GM21381 (cell line): ENCODE data around the gene LRIT3.
A peak's percentile ranks its signal among the peaks of the same experiment; 100 is the strongest.
"Not testable (repeated sequence)": the region's sequence is repeated elsewhere in the genome, so short reads cannot be mapped to it uniquely, and the experiment has no call there.

Experiments used
- ATAC-seq: cut with Tn5 transposase; IDR thresholded peaks from one replicate; pipeline ENCODE4 v1.9.1; 2021; ENCODE audit warnings: mild to moderate bottlenecking, moderate library complexity; ENCODE audit not compliant: unreplicated experiment

The LRIT3 gene

DNA sequence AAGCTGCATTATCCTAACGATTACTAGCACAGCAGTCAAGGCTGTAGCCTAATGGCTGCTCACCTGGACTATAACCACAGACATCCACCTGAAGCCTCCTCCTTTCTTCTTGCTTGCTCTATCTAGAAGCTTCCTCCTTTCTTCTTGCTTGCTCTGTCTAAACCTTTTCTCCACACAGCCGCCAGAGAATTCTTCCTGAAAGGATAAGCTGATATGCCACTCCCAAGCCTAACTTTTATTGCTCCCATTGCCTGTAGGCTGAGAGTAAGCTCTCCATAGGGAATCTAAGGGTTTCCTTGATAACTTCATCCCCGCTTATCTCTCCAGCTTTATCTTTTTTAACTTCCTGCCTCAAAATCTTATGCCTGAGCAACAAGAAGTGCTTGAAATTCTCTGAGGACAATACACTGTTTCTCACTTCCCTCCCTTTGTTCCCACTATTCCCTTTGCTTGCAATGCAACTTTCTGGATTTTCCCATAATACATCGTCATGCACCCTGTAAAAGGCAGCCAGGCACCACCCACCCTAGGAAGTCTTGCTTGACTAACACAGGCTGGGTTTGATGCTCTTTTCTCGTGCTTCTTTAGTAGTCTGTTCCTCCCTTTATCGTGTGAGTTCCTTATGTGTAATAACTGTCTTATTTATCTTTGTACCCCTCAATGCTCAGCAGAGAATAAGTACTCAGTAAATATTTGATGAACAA, 1.4 kb upstream of the LRIT3 start:
- ATAC-seq = no peak

DNA sequence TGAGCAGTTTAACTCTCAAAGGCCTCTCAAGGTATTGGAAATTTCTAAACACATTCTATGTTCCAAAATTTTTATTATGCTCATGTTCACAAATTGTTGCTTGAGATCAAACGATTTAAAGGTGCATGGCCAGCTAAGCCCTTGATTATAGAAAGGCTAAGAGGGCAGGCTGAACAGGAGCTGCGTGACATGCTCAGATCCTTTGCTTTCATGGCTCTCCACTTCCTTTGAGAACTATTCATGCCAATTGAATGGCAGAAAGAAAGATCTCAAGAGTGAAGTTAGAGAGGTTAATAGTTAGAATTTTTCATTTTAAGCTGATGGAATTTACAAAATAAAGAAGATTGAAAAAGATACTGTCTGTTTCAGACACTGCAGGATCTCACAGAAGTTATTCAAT, 594 bp downstream of the LRIT3 start:
- no peak for ATAC-seq

DNA sequence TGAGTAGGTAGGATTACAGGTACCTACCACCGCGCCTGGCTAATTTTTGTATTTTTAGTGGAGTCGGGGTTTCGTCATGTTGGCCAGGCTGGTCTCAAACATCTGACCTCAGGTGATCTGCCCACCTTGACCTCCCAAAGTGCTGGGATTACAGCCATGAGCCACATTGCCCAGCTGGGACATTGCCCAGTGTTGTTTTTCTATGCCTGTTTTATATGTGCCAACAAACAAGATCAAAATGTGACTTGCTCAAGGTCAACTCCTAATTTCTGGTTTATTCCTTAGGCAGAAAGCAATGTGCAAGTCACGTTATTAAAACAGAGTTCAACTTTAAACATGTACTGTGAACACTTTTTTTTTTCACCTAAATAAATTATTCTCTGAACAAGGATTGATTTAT, 2.7 kb downstream of the LRIT3 start:
- ATAC-seq = no peak

DNA sequence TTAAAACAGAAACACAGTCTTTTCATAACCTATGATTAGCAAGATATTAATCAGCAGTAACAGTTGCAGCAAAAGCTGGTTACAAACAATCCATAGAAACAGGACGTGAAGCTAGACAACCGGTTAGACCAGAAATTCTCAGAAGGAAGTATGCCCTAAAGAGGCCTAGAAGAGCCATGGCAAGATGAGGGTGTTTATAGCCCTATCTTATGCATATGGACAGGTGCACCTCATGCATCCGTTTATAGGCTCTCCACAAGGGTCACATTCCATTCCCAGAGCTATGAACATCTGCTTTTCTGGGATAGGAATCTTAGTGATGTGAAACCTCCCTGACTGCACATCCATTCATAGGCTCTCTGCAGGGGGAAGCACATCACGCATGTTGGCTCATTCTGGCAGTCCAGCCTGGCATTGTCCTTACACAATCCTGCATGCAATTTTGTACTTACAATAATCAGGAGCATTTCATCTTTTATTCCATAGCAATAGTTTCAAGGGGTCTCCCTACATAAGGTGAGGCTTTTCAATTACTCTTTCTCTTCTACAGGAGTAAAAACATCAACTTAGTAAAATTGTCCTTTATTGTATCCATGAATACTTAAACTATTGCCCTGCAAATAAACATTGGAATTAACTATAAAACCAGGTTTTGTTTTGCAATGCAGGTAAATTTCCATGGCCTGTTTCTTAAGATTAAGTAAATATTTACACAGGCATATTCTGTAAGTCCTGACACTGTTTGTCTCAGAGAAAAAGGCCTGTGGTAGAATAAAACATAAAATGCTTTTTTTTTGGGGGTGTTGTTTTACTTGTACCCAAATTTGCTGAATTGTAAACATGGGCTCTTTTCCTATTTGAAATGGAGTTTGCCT, 11.8 kb downstream of the LRIT3 start:
- ATAC-seq = not testable (repeated sequence)

DNA sequence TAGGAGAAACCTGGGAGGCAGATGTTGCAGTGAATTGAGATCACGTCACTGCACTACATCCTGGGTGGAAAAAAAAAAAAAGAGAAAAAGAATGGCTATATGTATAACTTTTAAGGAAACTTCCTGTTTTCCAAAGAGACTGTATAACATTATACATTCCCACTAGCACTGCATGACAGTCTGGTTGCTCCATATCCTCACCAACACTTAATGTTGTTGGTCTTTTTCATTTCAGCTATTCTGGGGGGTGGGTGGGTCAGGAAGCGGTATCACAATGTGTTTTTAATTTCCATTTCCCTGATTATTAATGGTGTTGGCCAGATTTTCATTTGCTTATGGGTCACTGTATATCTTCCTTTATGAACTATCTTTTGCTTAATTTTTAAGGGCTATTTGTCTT, 13.4 kb downstream of the LRIT3 start:
- no peak for ATAC-seq

DNA sequence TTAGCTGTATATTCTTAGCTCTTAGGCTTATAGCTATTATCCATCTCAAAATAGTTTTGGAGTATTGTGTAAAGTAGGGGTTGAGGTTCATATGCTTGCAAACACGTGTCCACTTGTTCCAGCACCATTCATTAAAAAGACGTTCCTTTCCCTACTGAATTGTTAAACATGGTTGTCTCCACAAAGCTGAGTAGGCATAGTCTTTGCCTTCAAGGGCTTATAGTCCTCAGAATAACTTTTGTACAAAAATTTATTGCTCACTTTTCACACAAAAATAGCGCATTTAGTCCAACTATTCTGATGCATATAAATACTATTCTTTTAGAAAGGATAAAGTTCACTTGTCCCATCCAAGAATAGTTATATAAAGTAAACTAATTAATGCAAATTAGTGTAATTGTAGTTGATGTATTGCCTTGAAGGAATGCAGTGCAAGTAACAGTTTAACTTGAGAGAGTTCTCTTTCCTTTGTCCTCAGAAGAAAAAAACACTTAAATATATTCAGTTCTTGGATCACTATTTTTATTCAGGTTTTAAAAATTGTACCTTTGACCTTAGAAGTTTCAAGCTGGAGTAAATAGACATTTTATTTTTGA, 14.1 kb downstream of the LRIT3 start:
- ATAC-seq = no peak

DNA sequence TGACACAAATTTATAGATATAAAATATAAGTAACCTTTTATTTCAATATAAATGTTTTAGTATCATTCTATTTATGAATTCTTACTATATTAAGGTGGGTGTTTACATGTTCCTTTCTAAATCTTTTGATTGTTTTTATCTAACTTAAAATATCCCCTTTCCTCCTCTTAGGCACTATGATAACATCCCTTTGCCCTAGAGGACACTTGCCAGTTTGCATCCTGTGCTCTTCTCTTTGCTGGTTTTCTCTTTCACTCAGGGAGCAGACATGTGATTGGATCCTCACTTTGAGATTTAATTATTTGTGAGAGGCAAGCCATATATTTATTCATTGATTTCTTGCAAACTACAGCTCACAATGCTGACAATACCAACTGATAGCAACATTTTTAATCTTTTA, 16.2 kb downstream of the LRIT3 start:
- no peak for ATAC-seq

DNA sequence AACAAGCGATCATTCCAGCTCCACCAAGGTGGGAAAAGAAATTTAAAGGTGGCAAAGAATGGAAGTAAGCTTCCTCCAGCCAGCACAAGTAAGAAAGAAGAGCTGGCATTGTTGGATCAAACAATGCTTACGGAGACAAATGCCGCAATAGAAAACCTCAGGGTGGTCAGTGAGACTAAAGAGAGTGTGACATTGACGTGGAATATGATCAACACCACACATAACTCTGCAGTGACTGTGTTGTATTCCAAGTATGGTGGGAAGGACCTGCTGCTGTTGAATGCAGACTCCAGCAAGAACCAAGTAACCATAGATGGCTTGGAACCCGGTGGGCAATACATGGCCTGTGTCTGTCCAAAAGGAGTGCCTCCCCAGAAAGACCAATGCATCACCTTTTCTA, 22.2 kb downstream of the LRIT3 start:
- no peak for ATAC-seq

DNA sequence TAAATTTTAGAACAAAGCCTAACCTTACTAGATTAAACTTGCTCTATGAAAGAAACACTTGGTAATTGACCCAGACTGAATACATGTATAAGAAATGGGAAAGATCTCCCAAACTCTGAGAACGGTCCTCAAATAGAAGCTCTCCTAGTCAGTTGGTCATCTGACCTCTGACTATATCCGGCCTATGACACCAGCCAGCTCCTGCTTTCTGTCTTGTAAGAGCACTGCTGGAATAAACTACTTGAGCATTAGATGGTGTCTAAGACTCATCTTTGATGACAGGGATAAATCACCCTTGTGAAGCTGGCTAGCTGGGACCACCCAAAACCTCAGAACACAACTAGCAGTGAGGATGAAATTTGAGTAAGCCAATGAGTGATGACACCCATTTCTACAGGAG, 24.2 kb downstream of the LRIT3 start:
- no peak for ATAC-seq

DNA sequence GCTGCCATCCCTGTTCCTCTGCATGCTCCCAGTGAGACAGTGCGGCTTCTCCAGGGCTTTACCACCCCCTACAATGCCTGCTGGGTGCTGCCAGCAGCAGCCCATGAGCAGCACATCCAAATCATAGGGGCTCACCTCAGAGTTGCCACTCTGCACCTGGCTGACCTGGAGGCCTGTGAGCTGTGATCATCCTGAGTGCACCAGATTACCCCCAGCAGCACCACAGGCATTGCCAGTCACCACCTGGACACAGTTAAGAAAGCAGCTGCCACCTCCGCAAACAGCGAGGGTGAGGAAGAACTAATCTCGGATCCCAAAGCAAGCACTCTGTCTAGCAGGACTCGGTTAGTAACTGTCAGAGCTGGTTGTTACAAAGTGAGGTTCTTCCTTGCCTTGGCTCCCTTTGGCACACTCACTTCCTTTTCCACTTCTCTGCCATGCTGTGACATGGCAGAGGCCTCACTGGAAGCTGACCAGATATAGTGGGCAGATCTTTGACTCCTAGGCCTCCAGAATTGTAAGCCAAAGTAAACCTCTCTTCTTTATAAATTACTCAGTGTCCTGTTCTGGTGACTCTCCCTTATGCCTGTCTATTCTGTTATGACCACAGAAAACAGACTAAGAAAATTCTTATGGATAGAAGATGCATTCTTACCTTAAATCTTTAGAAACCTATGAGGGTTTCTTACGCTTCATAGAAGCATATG, 25.2 kb downstream of the LRIT3 start:
- ATAC-seq = no peak

DNA sequence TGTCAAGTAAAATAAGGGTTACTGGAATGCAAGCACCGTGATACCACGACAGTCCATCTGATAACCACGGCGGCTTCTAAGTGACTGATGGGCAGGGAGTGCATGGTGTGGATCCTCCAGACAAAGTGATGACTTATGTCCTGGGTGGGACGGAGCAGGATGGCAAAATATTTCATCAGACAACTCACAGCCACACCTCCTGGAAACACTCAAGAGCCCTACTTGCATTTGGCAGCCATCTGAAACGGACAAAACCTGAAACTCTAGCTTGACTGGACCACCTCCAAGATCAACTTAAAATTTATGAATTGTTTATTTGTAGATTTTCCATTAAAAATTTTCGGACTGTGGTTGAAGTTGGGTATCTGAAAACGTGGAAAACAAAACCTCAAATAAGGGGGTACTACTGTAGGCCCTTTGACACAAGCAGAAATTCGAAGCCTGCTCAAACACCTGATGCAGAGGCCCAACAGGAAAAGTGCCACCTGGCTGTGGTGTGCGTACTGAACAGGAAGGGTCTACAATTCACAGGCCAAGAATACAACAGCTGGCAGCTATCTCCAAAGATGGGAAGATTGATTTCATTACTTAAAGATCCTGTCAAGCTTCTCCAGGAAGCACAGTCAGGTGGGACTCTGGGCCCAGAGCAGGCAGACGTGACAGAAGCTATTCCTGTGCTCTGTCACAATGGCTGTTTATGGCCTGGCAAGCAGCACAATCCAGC, 26.0 kb downstream of the LRIT3 start:
- no peak for ATAC-seq

DNA sequence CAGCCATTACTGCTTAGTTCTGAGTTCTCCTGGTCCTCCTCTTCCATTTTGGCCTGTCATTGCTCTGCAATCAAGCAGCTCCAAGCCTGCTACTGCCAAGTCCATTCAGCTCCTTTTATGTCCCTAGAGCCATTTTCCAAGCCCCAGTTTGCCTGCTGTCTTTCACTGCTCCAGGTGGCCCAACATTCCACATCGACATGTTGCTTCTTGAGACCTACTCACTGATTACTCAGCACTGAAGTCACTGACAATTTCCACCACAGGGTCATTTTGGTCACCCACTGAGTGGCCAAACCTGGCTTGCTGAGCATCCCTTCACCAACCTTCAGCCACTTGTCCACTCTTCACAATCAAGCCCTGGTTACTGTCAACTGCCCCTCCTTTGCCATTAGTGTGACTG, 27.2 kb downstream of the LRIT3 start:
- no peak for ATAC-seq

DNA sequence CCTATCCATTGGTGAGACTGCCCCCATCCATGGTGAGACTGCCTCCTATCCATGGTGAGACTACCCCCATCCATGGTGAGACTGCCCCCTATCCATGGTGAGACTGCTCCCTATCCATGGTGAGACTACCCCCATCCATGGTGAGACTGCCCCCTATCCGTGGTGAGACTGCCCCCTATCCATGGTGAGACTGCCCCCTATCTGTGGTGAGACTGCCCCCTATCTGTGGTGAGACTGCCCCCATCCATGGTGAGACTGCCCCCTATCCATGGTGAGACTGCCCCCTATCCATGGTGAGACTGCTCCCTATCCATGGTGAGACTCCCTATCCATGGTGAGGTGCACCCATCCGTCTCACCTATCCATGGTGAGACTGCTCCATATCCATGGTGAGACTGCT, 27.6 kb downstream of the LRIT3 start:
- not testable (repeated sequence) for ATAC-seq

DNA sequence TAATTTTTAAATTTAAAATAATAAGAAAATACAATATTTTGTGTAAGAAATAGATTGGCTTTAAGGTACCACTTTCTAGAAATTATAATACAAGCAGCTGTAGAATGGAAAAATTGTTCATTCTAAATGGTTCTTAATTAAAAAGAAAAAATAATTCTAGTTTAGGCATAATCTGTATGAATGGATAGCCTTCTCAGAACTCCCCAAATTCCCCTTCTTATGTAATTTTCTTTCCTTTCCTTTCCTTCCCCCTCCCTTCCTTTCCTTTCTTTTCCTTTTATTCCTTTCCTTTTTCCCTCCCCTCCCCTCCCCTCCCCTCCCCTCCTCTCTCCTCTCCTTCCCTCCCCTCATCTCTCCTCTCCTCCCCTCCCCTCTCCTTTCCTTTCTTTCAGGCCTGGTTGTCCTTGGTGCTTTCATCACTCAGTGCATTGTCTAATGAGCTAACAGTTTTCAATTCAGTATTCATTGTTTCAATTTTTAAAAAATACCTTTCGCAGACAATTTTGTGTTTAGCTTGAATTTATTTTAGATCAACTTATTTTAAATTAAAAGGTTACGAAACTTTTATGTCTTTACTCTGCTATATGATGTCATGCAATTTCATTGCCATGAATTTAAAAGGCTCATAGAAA, 28.8 kb downstream of the LRIT3 start:
- ATAC-seq = no peak

DNA sequence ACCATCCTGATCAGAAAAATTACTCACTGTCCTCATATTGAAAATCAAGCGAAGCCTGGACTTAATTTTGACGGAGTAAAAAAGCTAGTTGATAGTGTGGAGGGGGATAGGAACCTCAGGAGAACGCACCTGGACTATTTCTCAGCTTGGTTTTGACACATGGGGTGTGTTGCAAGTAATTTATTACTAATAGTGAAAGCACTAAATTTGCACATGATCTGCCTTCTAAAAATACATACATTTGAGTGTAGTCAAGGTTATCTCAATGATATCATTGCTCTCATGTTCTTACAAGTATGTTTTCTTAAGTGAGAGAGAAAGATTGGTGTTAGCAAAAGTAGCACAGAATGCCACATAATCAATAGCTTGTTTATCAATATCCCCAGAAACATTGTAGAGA, 29.5 kb downstream of the LRIT3 start:
- peak; percentile 77 for ATAC-seq

DNA sequence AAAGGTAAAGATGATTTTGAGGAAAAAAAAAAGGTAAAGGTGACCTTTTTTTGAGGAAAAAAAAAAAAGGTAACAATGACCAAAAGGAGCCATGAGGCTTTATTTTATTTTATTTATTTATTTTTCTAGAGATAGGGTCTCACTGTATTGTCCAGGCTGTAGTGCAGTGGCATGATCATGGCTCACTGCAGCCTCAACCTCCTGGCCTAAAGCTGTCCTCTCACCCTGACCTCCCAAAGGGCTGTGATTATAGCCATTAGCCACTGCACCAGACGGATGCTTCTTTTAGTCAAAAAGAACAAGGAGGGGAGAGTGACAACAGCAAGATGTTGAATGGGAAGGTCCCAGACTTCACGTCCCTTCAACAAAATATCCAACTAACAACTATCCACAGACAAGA, 30.4 kb downstream of the LRIT3 start:
- ATAC-seq = no peak

DNA sequence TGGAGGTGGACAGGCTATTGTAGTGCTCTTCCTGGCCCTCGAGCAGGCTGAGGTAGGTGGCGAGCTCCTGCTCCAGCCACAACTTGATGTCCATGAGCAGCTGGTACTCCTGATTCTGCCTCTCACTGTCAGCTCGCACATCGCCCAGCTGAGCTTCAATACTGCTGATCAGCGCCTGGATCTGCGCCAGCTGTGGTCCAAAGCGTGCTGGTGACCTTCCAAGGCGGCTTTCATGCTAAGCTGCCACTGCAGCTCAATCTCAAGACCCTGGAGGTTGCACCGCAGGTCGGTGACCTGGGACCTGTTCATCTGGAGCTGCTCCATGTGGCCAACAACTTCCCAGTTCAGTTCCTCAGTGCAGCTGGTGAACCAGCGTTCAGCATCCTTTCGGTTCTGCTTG, 31.2 kb downstream of the LRIT3 start:
- ATAC-seq = no peak

DNA sequence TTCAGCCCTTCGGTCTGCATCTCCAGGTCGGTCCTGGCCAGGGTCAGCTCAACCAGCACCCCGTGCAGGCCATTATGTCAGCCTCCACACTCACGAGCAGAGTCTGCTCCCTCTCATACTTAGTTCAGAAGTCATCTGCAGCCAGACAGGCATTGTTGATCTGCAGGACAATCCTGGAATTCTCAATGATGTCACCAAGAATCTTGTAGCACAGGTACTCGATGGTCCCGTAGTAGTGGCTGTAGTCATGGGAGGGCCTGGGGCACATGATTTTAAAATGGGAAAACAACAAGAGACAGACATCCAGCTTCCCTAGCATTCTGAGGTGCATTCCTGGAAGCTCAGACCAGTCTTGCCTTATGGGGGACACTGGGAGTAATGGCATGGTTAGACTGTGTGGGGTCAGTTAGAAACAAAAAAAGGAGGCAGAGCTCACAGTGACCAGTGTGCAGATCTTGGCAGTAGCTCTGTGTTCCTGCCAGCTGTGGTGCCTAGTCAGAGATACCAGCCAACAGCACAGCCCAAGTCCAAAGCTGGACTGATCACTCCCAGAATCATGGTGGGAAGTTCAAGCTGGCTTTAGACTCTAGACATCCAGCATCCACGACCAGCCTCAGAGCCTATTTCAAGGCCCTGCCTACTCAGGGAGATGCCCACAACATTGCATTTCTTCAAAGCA, 31.9 kb downstream of the LRIT3 start:
- no peak for ATAC-seq

DNA sequence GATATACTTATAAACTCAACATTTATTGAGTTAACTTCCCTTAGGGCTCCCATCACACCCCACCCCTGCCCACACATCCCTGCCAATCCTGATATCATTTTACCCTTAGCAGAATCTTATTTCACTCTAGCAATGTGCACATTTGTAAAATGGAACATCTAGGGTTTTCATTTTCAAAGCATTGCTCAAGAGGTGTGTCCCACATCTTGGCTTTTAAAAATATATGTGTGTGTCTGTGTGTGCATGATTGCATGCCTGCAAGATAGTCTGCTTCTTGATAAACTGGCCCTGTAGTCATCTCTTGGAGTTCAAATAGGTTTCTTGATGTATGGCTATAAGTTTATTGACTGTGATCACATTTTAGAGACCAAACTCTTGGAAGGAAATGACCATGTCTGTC, 38.4 kb downstream of the LRIT3 start:
- no peak for ATAC-seq

DNA sequence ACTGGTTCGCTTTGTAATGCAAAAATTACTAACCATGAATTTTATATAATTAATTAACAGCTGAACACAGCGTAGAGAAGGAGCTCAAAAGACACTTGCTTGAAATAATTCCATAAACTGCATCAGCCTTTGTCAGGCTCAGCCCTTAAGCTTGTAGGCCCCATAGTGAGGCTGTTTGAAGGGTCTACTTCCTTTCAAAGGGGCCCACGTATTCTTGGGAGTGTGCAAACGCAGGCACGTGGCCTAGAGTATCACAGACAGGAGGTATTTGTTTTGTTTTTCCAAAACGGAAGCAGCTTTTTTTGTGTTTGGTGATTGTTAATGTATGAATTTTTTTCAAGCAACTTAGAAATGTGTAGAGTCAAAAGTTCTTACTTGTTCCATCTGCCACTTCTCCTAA, 39.2 kb downstream of the LRIT3 start:
- no peak for ATAC-seq
